IPS-11a (cell line): ENCODE measurements around the gene CUZD1.
"Not testable (repeated sequence)": the region's sequence is repeated elsewhere in the genome, so short reads cannot be mapped to it uniquely, and the experiment has no call there.

Experiments used
- H3K4me3 ChIP-seq: one replicate; pipeline ENCODE4 v1.5.1; 2013; ENCODE audit warnings: low read depth, low read length, control low read depth

Gene CUZD1, protein sequence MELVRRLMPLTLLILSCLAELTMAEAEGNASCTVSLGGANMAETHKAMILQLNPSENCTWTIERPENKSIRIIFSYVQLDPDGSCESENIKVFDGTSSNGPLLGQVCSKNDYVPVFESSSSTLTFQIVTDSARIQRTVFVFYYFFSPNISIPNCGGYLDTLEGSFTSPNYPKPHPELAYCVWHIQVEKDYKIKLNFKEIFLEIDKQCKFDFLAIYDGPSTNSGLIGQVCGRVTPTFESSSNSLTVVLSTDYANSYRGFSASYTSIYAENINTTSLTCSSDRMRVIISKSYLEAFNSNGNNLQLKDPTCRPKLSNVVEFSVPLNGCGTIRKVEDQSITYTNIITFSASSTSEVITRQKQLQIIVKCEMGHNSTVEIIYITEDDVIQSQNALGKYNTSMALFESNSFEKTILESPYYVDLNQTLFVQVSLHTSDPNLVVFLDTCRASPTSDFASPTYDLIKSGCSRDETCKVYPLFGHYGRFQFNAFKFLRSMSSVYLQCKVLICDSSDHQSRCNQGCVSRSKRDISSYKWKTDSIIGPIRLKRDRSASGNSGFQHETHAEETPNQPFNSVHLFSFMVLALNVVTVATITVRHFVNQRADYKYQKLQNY

DNA sequence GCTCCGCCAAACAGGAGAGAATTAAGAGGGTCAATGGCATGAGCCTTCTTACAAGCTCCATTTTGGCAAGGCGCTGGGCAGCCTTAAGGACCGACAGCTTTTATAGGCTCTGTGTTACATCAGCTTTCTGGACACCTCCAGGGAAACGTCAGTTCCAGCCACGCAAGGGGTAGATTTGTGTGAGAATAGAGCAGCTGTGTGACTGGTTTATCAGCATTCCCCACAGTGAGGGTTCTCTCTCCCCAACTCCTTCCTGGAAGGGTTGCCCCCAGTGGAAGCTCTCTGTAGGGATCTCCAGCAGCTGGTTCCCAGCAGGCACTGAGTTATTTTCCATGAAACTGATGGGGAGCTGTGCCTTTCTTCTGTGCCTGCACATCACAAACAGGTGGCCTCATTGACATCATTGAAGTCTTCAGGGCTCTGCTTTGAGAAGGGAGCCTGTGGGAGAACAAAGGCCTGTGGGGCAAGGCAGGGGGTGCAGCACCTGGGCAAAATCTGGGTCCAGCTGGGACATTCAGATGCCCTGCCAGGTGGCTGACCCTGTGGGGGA lies at the start of gene CUZD1:
Gene CUZD1 (minus strand): TSS at position 75 of the 550 bp plus-strand sequence. CDS start 14 bp downstream, at position 61.
- no peak within 1 kb of the TSS for H3K4me3 ChIP-seq

DNA sequence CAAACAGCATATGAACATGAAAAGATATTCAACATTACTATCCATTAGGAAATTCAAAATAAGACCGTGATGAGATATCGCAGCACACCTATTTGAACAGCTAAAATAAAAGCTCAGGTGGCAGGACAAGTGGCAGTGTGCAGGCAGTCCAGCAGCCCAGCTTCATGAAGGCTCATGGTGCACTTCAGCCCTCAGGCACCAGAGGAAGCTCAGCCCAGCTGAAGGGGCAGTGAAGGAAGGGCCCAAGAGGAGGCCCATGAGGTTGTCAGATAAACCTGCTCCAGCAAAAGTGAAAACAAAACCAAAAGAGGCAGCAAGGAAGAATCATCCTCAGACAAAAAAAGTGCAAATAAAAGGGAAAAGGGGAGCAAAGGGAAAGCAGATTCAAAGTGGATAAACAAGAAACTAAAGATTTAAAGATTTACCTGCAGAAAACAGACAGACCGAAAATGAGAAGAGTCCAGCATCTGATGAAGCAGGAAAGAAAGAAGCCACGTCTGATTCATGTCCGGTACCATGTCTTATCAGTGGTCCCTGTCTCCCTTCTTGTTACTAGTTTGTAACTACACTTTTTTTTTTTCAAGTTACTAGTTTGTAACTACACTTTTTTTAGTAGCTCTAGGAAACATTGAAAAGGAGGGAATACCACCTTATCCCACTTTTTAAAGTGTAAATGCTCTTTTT lies 48.7 kb upstream of the CUZD1 start:
- H3K4me3 ChIP-seq = no peak overlapping the region

DNA sequence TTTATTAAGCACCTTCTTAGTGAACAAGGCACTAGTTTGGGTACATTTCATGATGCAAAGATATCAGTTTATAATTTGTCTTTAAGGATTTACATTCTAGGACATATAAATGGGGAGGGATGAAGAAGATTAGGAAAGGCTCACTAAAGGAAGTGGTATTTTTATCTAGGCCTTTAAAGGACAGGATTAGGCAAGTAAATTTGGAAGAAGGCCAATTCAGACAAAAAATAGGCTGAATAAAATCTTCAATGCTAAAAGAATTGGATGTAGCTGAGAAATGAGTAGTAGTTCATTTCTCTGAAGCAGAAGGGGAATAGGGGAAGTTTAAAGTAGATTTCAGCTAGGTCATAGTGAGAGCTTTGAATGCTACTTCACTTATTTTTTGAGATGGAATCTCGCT lies 38.5 kb upstream of the CUZD1 start:
- no peak overlapping the region for H3K4me3 ChIP-seq

DNA sequence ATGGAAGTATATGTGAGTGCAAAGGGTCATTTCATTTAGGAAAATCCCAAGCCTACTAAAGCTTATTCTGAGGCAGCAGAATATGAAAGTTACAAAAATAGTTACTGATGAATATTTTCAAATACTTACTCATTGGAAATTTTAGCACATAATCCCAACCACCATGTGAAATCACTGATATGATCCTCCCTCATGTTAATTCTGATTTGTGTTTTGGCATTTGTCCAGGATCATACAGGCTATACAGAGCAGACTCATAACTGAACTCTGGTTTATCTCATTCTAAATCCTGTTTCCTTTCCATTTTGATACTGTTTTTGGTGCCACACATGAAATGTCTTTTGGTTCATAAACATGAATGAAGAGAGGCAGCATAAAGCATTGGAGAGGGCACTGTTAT lies 37.1 kb upstream of the CUZD1 start:
- H3K4me3 ChIP-seq = no peak overlapping the region

DNA sequence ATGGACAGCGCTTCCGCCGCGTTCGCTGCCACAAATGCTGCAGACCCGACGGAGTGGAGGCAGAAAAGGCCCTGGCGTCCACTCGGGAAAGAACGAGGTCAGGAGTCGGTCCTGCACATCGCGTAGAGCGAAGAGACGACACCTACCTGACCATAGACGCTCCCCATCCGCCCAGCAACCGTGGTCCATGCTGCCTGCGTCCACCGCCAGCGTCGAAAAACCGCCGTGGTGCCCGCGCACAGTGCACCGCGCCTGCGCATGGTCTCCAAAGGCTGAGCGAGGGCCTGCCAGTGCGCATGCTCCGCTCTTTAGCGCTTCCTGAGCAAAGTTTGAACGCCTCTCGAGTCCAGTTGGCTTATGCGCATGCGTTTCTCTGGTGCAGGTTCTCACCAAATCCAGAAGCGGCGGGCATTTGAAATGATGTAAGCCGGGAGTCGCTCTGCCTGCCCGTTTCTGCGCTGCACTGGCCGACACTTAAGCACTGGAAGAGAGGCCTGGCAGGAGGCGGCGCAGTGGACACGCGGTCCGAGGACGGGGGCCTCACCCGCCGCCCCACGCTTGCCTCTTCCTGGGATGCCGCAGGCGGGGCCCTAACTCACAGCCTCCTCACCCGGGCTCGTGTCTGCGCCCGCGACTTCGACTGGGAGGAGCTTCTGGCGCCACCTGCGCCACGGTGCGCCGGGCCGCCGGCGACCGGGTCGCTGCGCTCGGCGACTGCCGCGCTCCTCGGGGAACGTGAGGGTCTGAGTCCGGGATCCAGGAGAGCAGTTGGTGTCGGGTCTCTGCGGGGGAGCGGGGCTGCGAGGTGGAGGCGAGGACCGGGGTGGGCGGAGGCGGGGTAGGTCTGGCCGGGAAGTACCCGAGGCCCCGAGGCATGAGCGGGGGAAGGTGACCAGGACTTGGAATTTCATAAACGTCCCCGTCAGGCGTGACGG lies 33.9 kb upstream of the CUZD1 start, which contains the start of gene FAM24B:
Gene FAM24B (minus strand): TSS at position 243 of the 935 bp plus-strand sequence. CDS start 29,066 bp downstream, outside the sequence.
- H3K4me3 ChIP-seq = peak within 1 kb of the TSS; percentile 28

DNA sequence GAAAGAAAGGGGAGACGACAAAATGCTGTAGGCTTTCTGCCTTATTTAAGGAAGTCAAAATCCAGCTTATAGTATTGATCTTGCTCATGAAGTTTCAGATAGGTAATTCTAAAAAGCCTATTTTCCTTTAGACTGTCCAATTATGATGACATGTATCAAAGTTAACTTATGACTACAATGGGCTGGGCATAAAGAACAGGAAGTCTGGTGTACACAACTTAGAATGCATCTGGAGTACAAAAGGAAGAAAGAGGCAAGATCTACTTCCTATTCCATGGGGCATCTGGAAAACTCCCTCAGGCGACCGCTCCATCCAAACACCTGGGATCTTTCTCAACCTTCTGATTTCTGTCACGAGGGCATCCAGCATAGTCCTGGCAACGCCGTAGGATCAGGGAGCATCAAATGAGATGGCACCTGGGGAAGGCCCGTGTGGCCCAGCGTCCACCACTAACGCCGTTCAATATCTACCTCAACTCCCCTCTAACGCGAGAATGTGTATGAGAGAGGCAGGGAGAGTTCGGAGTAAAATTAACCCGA lies 33.2 kb upstream of the CUZD1 start:
- peak overlapping the region; percentile 28 for H3K4me3 ChIP-seq

DNA sequence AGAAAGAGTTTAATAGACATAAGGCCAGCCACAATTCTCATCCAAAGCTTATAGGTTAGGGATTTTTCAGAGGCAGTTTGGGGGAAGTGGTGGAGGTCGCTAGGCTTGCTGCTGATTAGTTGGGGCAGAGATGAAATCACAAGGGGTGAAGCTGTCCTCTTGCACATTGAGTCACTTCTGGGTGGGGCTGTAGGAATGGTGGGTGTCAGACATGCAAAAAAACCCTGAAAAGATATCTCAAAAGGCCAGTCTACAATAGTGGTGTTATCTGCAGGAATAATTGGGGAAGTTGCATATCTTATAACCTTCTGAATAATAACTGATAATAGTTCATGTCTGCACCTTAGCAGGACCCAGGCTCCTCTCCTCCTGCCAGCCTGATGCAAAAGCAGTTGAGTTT lies 31.6 kb upstream of the CUZD1 start:
- no peak overlapping the region for H3K4me3 ChIP-seq

DNA sequence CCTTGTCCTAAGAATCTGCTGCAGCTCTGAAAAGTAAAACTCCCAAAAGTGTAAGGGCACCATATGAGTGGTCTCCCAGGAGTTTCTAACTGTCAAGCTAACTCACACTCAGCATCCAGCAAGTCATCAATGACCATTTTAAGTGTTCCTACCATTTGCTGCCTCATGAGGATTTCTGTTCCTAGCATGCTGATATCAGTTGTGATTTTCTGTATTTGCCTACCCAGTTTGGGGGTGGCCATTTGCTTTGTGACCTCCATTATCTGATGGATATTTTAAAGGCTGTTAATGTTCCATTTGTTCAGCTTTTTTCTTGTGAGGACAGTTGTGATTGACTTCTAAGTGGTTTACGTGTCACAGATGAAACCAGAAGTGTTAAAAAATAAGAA lies 30.8 kb upstream of the CUZD1 start:
- H3K4me3 ChIP-seq = no peak overlapping the region

DNA sequence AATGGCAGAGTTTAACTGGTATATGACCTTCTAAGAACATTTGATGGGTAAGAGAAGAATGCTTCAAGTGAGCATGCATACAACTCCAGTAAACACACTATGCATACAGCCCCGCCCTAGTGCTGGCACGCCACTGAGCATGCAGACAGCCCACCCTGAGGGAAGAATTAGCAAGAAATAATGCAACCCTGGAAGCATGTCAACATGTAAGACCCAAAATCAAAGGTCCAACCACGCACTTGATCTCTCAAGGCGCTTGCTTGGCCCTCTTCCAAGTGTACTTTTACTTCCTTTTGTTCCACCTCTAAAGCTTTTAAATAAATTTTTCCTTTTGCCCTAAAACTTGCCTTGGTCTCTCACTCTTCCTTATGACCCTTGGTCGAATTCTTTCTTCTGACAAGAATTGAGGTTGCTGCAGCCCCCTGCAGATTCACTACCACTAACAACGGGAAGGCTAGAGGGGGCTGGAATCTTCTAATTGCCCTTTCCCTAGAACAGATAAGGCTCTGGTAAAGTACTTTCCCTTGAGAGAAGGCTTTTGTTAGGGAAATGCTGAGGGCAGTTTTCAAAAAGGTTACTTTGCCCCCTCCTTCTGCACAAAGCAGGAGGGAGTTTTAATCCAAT lies 30.3 kb upstream of the CUZD1 start:
- no peak overlapping the region for H3K4me3 ChIP-seq

DNA sequence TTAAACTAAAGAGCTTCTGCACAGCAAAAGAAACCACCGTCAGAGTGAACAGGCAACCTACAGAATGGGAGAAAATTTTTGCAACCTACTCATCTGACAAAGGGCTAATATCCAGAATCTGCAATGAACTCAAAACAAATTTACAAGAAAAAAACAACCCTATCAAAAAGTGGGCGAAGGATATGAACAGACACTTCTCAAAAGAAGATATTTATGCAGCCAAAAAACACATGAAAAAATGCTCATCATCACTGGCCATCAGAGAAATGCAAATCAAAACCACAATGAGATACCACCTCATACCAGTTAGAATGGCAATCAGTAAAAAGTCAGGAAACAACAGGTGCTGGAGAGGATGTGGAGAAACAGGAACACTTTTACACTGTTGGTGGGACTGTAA lies 26.3 kb upstream of the CUZD1 start:
- not testable (repeated sequence) for H3K4me3 ChIP-seq

DNA sequence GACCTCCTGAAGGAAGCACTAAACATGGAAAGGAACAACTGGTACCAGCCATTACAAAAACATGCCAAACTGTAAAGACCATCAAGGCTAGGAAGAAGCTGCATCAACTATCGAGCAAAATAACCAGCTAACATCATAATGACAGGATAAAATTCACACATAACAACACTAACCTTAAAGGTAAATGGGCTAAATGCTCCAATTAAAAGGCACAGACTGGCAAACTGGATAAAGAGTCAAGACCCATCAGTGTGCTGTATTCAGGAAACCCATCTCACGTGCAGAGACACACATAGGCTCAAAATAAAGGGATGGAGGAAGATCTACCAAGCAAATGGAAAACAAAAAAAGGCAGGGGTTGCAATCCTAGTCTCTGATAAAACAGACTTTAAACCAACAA lies 23.1 kb upstream of the CUZD1 start:
- not testable (repeated sequence) for H3K4me3 ChIP-seq

DNA sequence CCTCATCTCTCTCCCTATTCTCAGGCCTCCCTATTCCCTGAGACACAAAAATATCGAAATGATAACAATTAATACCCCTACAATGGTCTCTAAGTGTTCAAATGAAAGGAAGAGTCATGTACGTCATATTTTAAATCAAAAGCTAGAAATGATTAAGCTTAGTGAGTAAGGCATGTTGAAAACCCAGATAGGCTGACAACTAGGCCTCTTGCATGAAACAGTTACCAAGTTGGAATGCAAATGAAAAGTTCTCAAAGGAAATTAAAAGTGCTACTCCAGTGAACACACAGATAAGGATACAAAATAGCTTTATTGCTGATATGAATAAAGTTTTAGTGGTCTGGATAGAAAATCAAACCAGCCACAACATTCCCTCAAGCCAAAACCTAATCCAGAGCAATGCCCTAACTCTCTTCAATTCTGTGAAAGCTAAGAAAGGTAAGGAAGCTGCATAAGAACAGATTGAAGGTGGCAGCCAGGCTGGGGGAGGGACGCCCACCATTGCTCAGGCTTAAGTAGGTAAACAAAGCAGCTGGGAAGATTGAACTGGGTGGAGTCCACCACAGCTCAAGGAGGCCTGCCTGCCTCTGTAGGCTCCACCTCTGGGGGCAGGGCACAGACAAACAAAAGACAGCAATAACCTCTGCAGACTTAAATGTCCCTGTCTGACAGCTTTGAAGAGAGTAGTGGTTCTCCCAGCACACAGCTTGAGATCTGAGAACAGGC lies 21.3 kb upstream of the CUZD1 start:
- H3K4me3 ChIP-seq = not testable (repeated sequence)

DNA sequence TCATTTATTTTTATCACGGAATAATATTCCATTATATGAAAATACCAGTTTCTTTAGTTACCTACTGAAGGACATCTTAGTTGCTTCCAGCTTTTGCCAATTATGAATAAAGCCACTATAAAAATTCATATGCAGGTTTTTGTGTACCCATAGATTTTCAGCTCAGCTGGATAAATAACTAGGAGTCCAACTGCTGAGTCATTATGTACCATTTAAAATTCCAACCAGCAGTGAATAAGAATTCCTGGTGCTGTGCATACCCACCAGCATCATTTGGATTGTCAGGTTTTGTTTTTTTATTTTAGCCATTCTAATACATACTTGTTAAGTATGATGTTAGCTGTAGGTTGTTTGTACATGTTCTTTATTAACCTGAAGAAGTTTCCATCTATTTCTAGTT lies 19.2 kb upstream of the CUZD1 start:
- H3K4me3 ChIP-seq = no peak overlapping the region

DNA sequence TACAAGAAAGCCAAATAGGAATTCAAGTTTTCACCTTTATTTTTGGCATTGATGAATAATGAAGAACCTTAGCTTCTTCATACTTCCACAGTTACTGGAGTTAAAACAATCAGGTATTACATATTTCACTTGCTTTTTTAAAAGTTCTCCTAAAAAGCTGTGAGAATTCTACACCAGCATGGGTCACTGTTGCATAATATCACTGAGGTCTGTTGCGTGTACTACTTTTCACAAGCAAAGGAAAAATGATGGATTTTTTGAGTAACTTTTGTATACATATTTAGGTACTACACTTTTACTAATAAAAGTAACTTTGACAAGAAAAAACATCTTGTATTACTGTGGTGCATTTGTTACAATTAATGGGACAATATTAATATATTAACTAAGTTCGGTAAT lies 18.5 kb upstream of the CUZD1 start:
- no peak overlapping the region for H3K4me3 ChIP-seq

DNA sequence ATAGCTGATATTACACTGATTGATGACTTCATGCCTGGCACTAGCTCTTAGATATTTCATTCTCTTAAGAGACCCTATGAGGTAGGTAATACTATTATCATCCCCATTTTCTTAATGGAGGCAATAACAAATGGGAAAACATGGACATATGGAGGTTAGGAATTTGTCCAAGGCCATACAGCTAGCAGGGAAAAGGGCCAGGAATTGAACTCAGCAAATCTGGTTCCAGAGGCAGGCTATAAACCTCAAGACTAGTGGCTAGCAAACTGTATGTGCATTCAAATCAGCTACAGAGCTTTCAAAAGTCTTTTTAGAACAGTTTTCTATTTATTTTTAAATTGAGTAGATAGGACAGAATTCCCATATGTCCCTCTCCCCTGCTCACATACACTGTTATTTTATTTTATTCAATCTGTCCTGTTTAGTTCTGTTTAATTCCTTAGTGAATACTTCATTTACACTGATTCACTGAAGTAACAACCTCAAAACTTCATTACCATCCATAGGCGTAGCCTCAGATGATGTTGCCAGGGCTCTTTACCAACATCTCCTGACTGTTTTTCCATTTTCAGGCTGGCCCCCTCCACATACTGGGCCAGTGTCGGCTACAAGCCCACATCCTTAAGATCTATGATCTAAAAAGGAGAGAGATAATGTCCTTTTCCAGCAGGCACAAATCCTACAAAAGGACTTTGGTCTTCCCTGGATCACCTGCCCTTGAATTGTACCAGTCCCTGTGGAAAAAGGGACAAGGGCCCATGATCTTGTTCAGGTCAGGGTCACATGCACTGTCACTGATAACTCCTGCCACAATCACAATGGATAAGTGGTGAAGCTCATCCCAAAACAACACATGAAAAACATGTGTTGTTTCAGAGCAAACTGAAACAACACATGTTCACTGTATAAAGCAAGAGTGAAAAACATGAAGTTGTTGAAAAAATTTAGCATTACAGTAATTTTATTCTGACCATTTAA lies 17.8 kb upstream of the CUZD1 start:
- no peak overlapping the region for H3K4me3 ChIP-seq

DNA sequence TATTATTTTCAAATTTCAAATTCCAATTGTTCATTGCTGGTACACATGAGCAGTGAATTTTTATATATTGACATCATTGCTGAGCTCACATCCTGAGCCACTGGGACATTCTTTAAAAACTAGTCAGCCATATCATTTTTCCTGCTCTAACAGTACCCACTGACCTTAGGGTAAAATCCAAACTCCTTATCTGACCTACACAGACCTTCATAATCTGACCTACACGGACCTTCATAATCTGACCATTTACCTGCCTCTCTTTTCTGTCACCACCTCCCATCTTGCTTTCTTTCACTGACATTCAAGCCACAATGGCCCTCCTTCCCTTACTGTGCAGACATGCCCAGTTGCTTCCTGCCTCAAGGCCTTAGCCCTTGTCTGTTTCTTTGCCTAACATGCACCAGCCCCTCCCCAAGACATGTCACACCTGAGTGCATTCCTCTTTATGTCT lies 16.1 kb upstream of the CUZD1 start:
- no peak overlapping the region for H3K4me3 ChIP-seq

DNA sequence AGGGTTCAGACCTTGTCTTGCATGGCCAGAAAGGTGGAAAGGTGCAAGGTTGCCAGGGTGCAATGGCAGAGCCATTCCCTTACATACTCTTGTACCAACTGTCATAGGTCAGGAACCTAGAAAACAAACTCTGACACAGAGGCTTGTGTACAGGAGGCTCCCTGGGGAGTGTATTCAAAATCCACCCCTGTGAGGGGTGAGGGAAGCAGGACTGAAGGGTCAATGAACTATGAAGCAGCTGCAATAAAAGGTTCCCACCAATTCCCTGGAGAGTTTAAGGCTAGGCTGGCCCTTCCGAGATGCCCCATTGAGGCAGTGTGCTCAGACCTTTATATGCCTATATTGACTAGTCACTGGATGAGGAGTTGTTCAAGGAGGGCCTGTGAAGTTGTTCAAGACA lies 13.9 kb upstream of the CUZD1 start:
- H3K4me3 ChIP-seq = no peak overlapping the region

DNA sequence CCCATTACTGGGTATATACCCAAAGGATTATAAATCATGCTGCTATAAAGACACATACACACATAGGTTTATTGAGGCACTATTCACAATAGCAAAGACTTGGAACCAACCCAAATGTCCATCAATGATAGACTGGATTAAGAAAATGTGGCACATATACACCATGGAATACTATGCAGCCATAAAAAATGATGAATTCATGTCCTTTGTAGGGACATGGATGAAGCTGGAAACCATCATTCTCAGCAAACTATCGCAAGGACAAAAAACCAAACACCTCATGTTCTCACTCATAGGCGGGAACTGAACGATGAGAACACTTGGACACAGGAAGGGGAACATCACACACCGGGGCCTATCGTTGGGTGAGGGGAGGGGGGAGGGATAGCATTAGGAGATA lies 12.4 kb upstream of the CUZD1 start:
- H3K4me3 ChIP-seq = not testable (repeated sequence)
